Muscle of leg (tissue), 11 donors: ENCODE data around the gene AFAP1L2. TPM values are rescaled to one million over a fixed set of nuclear protein-coding genes. Genes with fewer than 3 reads are reported as not detected.

Experiments used
- DNase-seq: peaks from one replicate; pipeline ENCODE4 v3.0.0; 2013
- H3K27ac ChIP-seq: one replicate; pipeline ENCODE4 v1.5.1; 2013; ENCODE audit warnings: mild to moderate bottlenecking, low read length, control low read depth
- H3K27me3 ChIP-seq: one replicate; pipeline ENCODE4 v1.6.1; 2013; ENCODE audit warnings: low read length; ENCODE audit not compliant: control insufficient read depth, insufficient read depth
- H3K36me3 ChIP-seq: one replicate; pipeline ENCODE4 v1.6.1; 2013; ENCODE audit warnings: low read length; ENCODE audit not compliant: control insufficient read depth, insufficient read depth
- H3K4me1 ChIP-seq: one replicate; pipeline ENCODE4 v1.6.1; 2013; ENCODE audit warnings: low read length; ENCODE audit not compliant: control insufficient read depth, insufficient read depth
- H3K4me3 ChIP-seq: one replicate; pipeline ENCODE4 v1.5.1; 2013; ENCODE audit warnings: low read length, control low read depth
- H3K9me3 ChIP-seq: replicated peaks from 2 replicates; pipeline ENCODE4 v1.6.1; 2013; ENCODE audit warnings: low read depth, low read length; ENCODE audit not compliant: control insufficient read depth
- WGBS: methylation state at CpG from one replicate; pipeline ENCODE4 v1.1.5; 2013; ENCODE audit warnings: missing lambda C conversion rate; ENCODE audit not compliant: insufficient coverage; 5-methylcytosine and 5-hydroxymethylcytosine counted together
- polyA plus RNA-seq, 8 donors: library from polyadenylated mRNA; unstranded; fragments of 120-200 nt; gene quantifications; one replicate each; pipeline versions ENCODE4 v1.2.1 to v1.2.3, GENCODE V29; 2013; ENCODE audit warnings: inconsistent platforms in 1 of 8, low replicate concordance in 1 of 8; ENCODE audit not compliant: insufficient read length in 8 of 8, insufficient read depth in 1 of 8
- total RNA-seq: library from RNA; stranded (reverse); fragments of 120-200 nt; gene quantifications from one replicate; pipeline ENCODE4 v1.2.4, GENCODE V29; 2013

Gene AFAP1L2
- total and polyA plus RNA-seq, 9 donors = 20.7 to 53.6 (median 38.8) TPM

DNA sequence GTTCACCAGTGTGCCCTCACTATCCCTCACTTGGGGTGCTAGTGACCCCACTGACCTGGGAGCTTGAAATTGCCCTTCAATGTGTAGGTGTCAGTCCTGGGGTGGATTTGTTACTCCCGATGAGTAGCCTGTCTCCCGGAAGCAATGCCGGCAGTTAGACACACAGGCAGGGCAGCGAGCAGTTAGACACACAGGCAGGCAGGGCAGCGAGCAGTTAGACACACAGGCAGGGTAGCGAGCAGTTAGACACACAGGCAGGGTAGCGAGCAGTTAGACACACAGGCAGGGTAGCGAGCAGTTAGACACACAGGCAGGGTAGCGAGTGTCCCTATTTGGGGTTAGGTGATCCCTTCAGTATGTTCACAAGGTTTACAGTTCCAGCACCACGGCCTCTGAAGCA, 121.2 kb downstream of the AFAP1L2 start:
- no peaks in the 10 kb centered on the region for H3K4me1 ChIP-seq
- no peaks in the 10 kb centered on the region for H3K36me3 ChIP-seq
- no peak overlapping the region for H3K27ac ChIP-seq
- WGBS = 95% methylated on average over 9 of the region's 10 CpGs
- H3K9me3 ChIP-seq = no peaks in the 10 kb centered on the region
- peaks cover 2% of the 10 kb centered on the region for H3K27me3 ChIP-seq
- DNase-seq = no peak
- no peak overlapping the region for H3K4me3 ChIP-seq

- Histone ChIP-seq H3K27me3 (peaks cover 2% of the 10 kb centered on the region), H3K4me1 (no peaks in the 10 kb centered on the region), H3K9me3 (no peaks in the 10 kb centered on the region), H3K4me3 (no peak overlapping the region), H3K36me3 (no peaks in the 10 kb centered on the region), H3K27ac (no peak overlapping the region)
- WGBS = 67% methylated on average over 1 of the region's 2 CpGs
- DNase-seq = no peak
Measured at GRCh38 chr10:114282526-114282925, 121.8 kb downstream of the AFAP1L2 start.

- Histone ChIP-seq H3K4me1 (no peaks in the 10 kb centered on the region), H3K27ac (no peak overlapping the region), H3K4me3 (no peak overlapping the region), H3K36me3 (no peaks in the 10 kb centered on the region), H3K9me3 (no peaks in the 10 kb centered on the region), H3K27me3 (peaks cover 2% of the 10 kb centered on the region)
- DNase-seq = no peak
- WGBS = 54% methylated on average over 2 of the region's 5 CpGs
Measured at GRCh38 chr10:114281461-114281860, 122.8 kb downstream of the AFAP1L2 start.

DNA sequence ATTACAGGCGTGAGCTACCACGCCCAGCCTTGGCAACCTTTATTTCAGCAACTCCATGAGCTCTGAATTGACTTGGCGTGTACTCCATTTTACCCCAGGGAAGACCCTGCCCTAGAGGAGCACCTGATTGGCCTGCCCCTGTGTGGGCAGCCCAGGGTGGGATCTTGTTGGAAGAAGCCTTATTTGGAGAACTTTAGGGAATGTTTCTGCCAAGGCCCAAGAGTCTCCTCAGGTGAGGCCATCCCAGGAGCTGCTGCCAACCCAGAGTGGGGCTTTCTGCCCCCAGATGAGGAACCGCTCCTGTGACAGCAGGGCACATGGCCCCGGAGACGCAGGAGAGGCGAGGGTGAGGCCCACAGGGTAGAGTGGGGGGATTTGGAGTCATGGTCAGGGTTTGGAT, 123.3 kb downstream of the AFAP1L2 start:
- no peaks in the 10 kb centered on the region for H3K9me3 ChIP-seq
- H3K27ac ChIP-seq = no peak overlapping the region
- H3K27me3 ChIP-seq = peaks cover 3% of the 10 kb centered on the region
- 64% methylated on average over 7 of the region's 7 CpGs for WGBS
- no peaks in the 10 kb centered on the region for H3K36me3 ChIP-seq
- DNase-seq = no peak
- no peaks in the 10 kb centered on the region for H3K4me1 ChIP-seq
- no peak overlapping the region for H3K4me3 ChIP-seq

DNA sequence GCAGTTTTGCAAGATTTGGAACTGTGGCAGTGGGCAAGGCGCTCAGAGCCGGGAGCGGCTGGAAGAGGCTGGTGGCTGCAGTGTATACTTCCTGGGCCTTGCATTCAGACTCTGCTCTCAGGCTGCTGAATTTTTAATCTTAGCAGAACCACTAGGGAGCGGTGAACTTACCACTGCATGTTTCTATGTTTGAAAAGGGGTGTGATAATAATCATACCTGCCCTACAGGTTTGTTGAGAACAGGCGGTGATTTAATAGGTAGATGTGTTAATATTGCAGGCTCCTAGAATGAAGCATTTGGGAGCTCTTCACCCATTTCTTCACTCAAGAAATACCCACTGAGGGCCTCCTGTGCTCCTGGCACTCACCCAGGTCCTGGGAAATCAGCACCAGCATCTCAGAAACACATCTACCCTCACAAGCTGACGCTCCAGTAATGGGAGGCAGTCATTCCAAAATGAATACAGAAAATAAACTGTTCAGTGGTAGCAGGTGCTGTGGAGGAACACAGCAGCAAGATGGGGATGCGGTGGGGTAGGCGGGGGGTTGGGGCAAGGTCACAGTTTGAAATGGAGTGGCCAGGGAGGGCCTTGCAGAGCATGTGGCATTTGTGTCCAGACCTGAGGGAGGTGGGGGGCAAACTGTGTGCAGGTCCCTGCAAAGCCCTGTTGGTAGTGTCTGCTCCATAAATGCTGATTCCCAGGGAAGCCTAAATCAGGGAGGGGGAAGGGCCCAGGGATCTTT, 124.2 kb downstream of the AFAP1L2 start:
- Histone ChIP-seq H3K27ac (no peak overlapping the region), H3K9me3 (no peaks in the 10 kb centered on the region), H3K4me3 (no peak overlapping the region), H3K36me3 (no peaks in the 10 kb centered on the region), H3K4me1 (no peaks in the 10 kb centered on the region), H3K27me3 (peaks cover 8% of the 10 kb centered on the region)
- DNase-seq = no peak
- 80% methylated on average over 5 of the region's 8 CpGs for WGBS

DNA sequence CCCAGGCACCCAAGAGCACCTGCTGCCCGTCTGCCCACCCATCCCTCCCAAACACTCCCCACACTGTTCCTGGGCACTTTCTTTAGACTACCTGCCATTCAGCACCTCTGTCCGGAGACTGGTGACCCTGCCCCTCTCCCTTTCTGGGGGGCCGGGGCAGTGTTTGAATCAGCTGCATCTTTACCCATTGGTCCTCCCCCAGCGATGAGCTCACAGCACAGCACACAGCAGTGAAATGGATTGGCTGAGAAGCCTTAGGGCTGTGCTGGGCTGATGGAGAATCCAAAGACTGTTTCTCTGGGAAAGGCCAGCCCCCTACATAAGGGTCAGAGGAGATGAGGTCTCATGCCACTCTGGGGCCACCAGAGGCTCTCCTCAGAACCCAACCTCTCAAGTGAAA, 125.0 kb downstream of the AFAP1L2 start:
- no peak for DNase-seq
- 64% methylated on average over 4 of the region's 4 CpGs for WGBS
- Histone ChIP-seq H3K9me3 (no peaks in the 10 kb centered on the region), H3K4me3 (no peak overlapping the region), H3K36me3 (no peaks in the 10 kb centered on the region), H3K27me3 (peaks cover 8% of the 10 kb centered on the region), H3K27ac (no peak overlapping the region), H3K4me1 (no peaks in the 10 kb centered on the region)

- H3K36me3 ChIP-seq = no peaks in the 10 kb centered on the region
- 89% methylated on average over 3 of the region's 4 CpGs for WGBS
Measured at GRCh38 chr10:114278884-114279191, 125.5 kb downstream of the AFAP1L2 start.

DNA sequence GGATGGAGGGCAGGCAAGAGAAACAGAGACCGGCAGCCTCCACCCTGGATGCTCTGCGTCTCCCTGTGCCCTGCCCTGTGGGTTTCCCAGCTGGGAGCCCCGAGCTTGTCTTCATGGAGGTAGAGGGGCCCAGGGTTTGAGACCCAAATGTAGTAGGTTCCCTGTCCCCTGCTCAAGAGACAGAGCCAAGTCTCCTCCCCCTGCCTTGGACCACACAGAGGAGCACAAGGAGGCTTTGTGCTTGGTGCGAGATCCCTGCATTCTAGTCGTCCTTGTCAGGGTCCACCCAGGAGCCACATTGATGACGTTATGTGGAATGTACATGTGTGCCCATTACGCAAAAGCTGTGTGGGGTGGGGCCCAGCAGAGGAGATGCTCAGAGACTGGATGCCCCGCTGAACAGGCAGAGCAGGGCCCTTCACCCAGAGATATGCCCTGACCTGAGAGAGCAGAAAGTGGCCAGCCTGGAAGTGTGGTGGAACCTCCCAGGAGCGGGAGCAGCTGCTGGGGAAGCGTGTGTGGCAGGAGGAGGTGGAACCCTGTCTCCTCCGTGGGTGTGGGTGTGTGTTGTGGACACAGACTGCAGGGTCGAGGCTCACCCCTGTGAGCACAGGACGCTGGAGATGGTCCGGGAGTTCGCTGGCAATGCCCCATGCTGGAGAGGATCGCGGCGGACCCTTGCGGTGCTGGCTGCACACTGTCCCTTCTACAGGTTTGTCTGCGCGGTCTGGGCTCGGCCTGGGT, 126.0 kb downstream of the AFAP1L2 start:
- no peaks in the 10 kb centered on the region for H3K9me3 ChIP-seq
- DNase-seq = no peak
- H3K27me3 ChIP-seq = peaks cover 8% of the 10 kb centered on the region
- 81% methylated on average over 19 of the region's 22 CpGs for WGBS
- H3K36me3 ChIP-seq = no peaks in the 10 kb centered on the region
- no peak overlapping the region for H3K27ac ChIP-seq
- no peaks in the 10 kb centered on the region for H3K4me1 ChIP-seq
- no peak overlapping the region for H3K4me3 ChIP-seq

More at GRCh38 chr10:114278884-114279191, 125.5 kb downstream of the AFAP1L2 start:
- DNase-seq = no peak
- Histone ChIP-seq H3K4me3 (no peak overlapping the region), H3K27me3 (peaks cover 8% of the 10 kb centered on the region), H3K9me3 (no peaks in the 10 kb centered on the region), H3K27ac (no peak overlapping the region), H3K4me1 (no peaks in the 10 kb centered on the region)

GRCh38 chr10:114276671-114277070, 127.6 kb downstream of the AFAP1L2 start:
- peaks cover 10% of the 10 kb centered on the region for H3K27me3 ChIP-seq
- no peaks in the 10 kb centered on the region for H3K4me1 ChIP-seq
- no peak overlapping the region for H3K27ac ChIP-seq
- no peaks in the 10 kb centered on the region for H3K36me3 ChIP-seq
- no peak for DNase-seq
- 64% methylated on average over 6 of the region's 6 CpGs for WGBS
- no peaks in the 10 kb centered on the region for H3K9me3 ChIP-seq
- H3K4me3 ChIP-seq = no peak overlapping the region

GRCh38 chr10:114276066-114276465, 128.2 kb downstream of the AFAP1L2 start:
- Histone ChIP-seq H3K4me1 (no peaks in the 10 kb centered on the region), H3K9me3 (no peaks in the 10 kb centered on the region), H3K36me3 (no peaks in the 10 kb centered on the region), H3K27me3 (peaks cover 9% of the 10 kb centered on the region), H3K27ac (no peak overlapping the region), H3K4me3 (no peak overlapping the region)
- DNase-seq = no peak
- WGBS = 68% methylated on average over 6 of the region's 6 CpGs
